Spleen (tissue), 11 donors: Measurements from ENCODE around the gene SMAD2. TPM values are rescaled to one million over a fixed set of nuclear protein-coding genes. Genes with fewer than 3 reads are reported as not detected.

ENCODE experiments used
- DNase-seq: peaks from one replicate; pipeline ENCODE4 v3.0.0-alpha.2; 2020
- H3K27ac ChIP-seq, 8 donors: fragments of 200-600 bp; sonication (generic) in 7 of 8; 1 replicate in 4 of 8; 2 replicates in 4 of 8; pipeline versions ENCODE4 v1.5.0 to v1.8.0; 2016 to 2021; ENCODE audit warnings: inconsistent platforms in 4 of 8, mild to moderate bottlenecking in 4 of 8, moderate library complexity in 1 of 8
- H3K27me3 ChIP-seq, 7 donors: fragments of 200-600 bp; sonication (generic) in 6 of 7; replicated peaks in 1 of 7; 1 replicate in 4 of 7; 2 replicates in 3 of 7; pipeline versions ENCODE4 v1.5.0 to v1.8.0; 2016 to 2021; ENCODE audit warnings: inconsistent platforms in 3 of 7, mild to moderate bottlenecking in 1 of 7
- H3K36me3 ChIP-seq, 6 donors: fragments of 200-600 bp; sonication (generic) in 5 of 6; 1 replicate in 4 of 6; 2 replicates in 2 of 6; pipeline versions ENCODE4 v1.5.0 to v1.8.0; 2016 to 2021; ENCODE audit warnings: inconsistent platforms in 2 of 6
- H3K4me1 ChIP-seq, 6 donors: fragments of 200-600 bp; sonication (generic) in 5 of 6; 1 replicate in 3 of 6; 2 replicates in 3 of 6; pipeline versions ENCODE4 v1.5.0 to v1.8.0; 2016 to 2021; ENCODE audit warnings: inconsistent platforms in 3 of 6
- H3K4me3 ChIP-seq, 8 donors: fragments of 200-600 bp; sonication (generic) in 7 of 8; 1 replicate in 4 of 8; 2 replicates in 4 of 8; pipeline versions ENCODE4 v1.5.0 to v1.8.0; 2016 to 2021; ENCODE audit warnings: inconsistent platforms in 4 of 8, mild to moderate bottlenecking in 4 of 8, moderate library complexity in 2 of 8
- H3K9me3 ChIP-seq, 8 donors: fragments of 200-600 bp; sonication (generic) in 7 of 8; 1 replicate in 4 of 8; 2 replicates in 4 of 8; pipeline versions ENCODE4 v1.5.0 to v1.8.0; 2016 to 2021; ENCODE audit warnings: inconsistent platforms in 4 of 8
- CTCF ChIP-seq, 11 experiments: fragments of 200-600 bp in 7 of 11; fragments of 450-650 bp in 4 of 11; sonication (generic) in 4 of 11; IDR thresholded peaks in 8 of 11; conservative IDR thresholded peaks in 3 of 11; 1 replicate in 7 of 11; 2 replicates in 4 of 11; pipeline versions ENCODE4 v1.4.0 to v1.8.0; 2016 to 2021; ENCODE audit warnings: antibody characterized with exemption in 11 of 11, inconsistent platforms in 4 of 11, mild to moderate bottlenecking in 1 of 11
- POLR2A ChIP-seq, 3 donors: fragments of 450-650 bp; IDR thresholded peaks; one replicate each; pipeline ENCODE4 v1.5.1; 2017; ENCODE audit warnings: antibody characterized with exemption in 3 of 3, mild to moderate bottlenecking in 1 of 3
- POLR2AphosphoS5 ChIP-seq, 3 donors: sonication (generic); formaldehyde crosslinking; IDR thresholded peaks; one replicate each; pipeline ENCODE4 v1.5.1; 2017; ENCODE audit warnings: antibody characterized with exemption in 3 of 3
- WGBS, 5 donors: extraction: QIAGEN DNeasy Blood & Tissue Kit in 3 of 5; methylation state at CpG; one replicate each; pipeline versions ENCODE4 v1.1.5 to v1.1.7; 2013 to 2018; 5-methylcytosine and 5-hydroxymethylcytosine counted together
- intact Hi-C: fragments of 100-400 bp; cut with DNase I; formaldehyde crosslinking; loops from one replicate; pipeline ENCODE4 v1.15.0; 2023; ENCODE audit warnings: low total_unique reads
- polyA plus RNA-seq, 3 donors: library from polyadenylated mRNA; stranded (reverse); fragments of 200-250 nt; gene quantifications; one replicate each; pipeline ENCODE4 v1.2.1, GENCODE V29; 2013
- total RNA-seq, 7 donors: library from RNA; depleted of rRNA in 3 of 7; stranded (reverse); fragments of >200 nt in 3 of 7; fragmentation: NEBNext Ultra II Directional in 4 of 7; extraction: Animal tissue kit (Norgen Biotek cat#: 25700) in 4 of 7; gene quantifications; one replicate each; pipeline versions ENCODE4 v1.1.0 to v1.2.1, GENCODE V29; 2016 to 2021
- donor health status: healthy with polysubstance abuse.
- donor health status: DM: no; HTN: no; CAD: no; lungs with moderate emphysema.
- donor health status: DM: no; HTN: no; CAD: no.
- donor health status: Bipolar disorder and iron deficiency.
- donor health status: healthy.
- donor health status: DM: no; HTN: no; CAD: no.
- donor health status: DM: yes; HTN: yes; CAD: no.

The SMAD2 gene
- total and polyA plus RNA-seq, 10 donors, result 13.2 to 162 (median 94.0) TPM

DNA sequence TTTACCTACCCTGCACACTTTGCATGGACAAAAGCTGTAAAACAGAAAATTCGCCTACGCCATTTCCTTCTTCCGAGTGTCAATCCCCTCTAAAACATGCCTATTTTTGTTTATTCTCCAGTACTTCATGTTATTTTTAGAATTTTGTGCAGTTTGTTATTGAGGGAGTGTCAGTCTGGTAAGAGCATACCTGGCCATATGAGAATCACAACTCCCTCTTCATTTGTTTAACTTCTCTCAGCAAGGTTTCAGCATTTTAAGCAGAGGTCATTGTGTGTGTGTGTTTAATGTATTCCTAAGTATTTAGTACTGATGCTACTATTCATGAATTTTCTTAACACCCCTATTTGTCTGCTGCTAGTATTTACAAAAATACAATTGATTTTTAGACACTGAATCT, 49.4 kb downstream of the SMAD2 start:
- TF ChIP-seq POLR2A (IDR thresholded peaks at IDR 0.05) (no peak), CTCF (IDR thresholded peaks at IDR 0.05 in 8 of 11, conservative IDR thresholded peaks at IDR 0.05 in 3 of 11) (no peak), POLR2AphosphoS5 (IDR thresholded peaks at IDR 0.05) (no peak)
- no peak for DNase-seq
- intact Hi-C loops, result loop anchor here (10.0 kb wide), 1 partner anchor 976 kb away; no protein-coding TSS in a partner anchor
- H3K4me3 ChIP-seq, result no peak overlapping the region
- peaks cover 0 to 3% (median 0%) of the 10 kb centered on the region in 6 donors for H3K4me1 ChIP-seq
- H3K36me3 ChIP-seq, result peaks cover 0 to 62% (median 13%) of the 10 kb centered on the region in 6 donors
- no peak overlapping the region for H3K27ac ChIP-seq
- no peaks in the 10 kb centered on the region for H3K9me3 ChIP-seq
- no peaks in the 10 kb centered on the region for H3K27me3 ChIP-seq
- WGBS, 5 donors, result 47 to 83% (median 82%) methylated on average over 2 to 3 of the region's 3 CpGs

- peaks cover 0 to 5% (median 0%) of the 10 kb centered on the region in 6 donors for H3K4me1 ChIP-seq
- intact Hi-C loops, result no loop called here
These were observed 52.6 kb downstream of the SMAD2 start for GRCh38 chr18:47877892-47878291.

GRCh38 chr18:47876813-47877212, 53.6 kb downstream of the SMAD2 start:
- Histone ChIP-seq H3K4me1 (peaks cover 0 to 5% (median 0%) of the 10 kb centered on the region in 6 donors), H3K27me3 (no peaks in the 10 kb centered on the region), H3K9me3 (no peaks in the 10 kb centered on the region), H3K36me3 (peaks cover 0 to 34% (median 9%) of the 10 kb centered on the region in 6 donors), H3K4me3 (no peak overlapping the region), H3K27ac (no peak overlapping the region)
- no peak for DNase-seq
- no peak for TF ChIP-seq POLR2A (IDR thresholded peaks at IDR 0.05)
- TF ChIP-seq CTCF (IDR thresholded peaks at IDR 0.05 in 8 of 11, conservative IDR thresholded peaks at IDR 0.05 in 3 of 11), result no peak
- no peak for TF ChIP-seq POLR2AphosphoS5 (IDR thresholded peaks at IDR 0.05)
- 91 to 97% (median 95%) methylated on average over 2 of the region's 2 CpGs for WGBS, 5 donors
- intact Hi-C loops, result no loop called here

More at GRCh38 chr18:47877892-47878291, 52.6 kb downstream of the SMAD2 start:
- 93 to 97% (median 95%) methylated on average over 3 of the region's 3 CpGs for WGBS, 5 donors
- Histone ChIP-seq H3K27me3 (no peaks in the 10 kb centered on the region), H3K9me3 (no peaks in the 10 kb centered on the region), H3K36me3 (peaks cover 0 to 45% (median 10%) of the 10 kb centered on the region in 6 donors), H3K27ac (no peak overlapping the region), H3K4me3 (no peak overlapping the region)
- TF ChIP-seq POLR2AphosphoS5 (IDR thresholded peaks at IDR 0.05) (no peak), POLR2A (IDR thresholded peaks at IDR 0.05) (no peak)
- no peak for DNase-seq

GRCh38 chr18:47873625-47874024, 56.8 kb downstream of the SMAD2 start:
- H3K36me3 ChIP-seq, result peaks cover 0 to 14% (median 2%) of the 10 kb centered on the region in 6 donors
- TF ChIP-seq CTCF (IDR thresholded peaks at IDR 0.05 in 8 of 11, conservative IDR thresholded peaks at IDR 0.05 in 3 of 11) (no peak), POLR2AphosphoS5 (IDR thresholded peaks at IDR 0.05) (no peak), POLR2A (IDR thresholded peaks at IDR 0.05) (no peak)
- no peaks in the 10 kb centered on the region for H3K27me3 ChIP-seq
- H3K9me3 ChIP-seq, result no peaks in the 10 kb centered on the region
- H3K27ac ChIP-seq, result no peak overlapping the region
- intact Hi-C loops, result no loop called here
- H3K4me3 ChIP-seq, result no peak overlapping the region
- peaks cover 0 to 37% (median 6%) of the 10 kb centered on the region in 6 donors for H3K4me1 ChIP-seq
- no peak for DNase-seq
